ENCODE data around the gene AKAP6. TPM values are rescaled to one million over a fixed set of nuclear protein-coding genes. Genes with fewer than 3 reads are reported as not detected.
A peak's percentile ranks its signal among the peaks of the same experiment; 100 is the strongest.

The AKAP6 gene
- total RNA-seq, 1 experiment from 2014 or later: 1.1 TPM

- Histone ChIP-seq H3K4me1 (ENCODE audit: insufficient read depth, low read length) (no peaks in the 10 kb centered on the region), H2BK20ac (ENCODE audit: low read depth, low read length, poor library complexity, severe bottlenecking) (no peak overlapping the region), H2BK15ac (ENCODE audit: low read depth, low read length) (no peak overlapping the region), H4K8ac (replicated peaks; ENCODE audit: insufficient read length, low read depth, low read length) (no peak overlapping the region), H2BK120ac (ENCODE audit: low read depth, low read length, poor library complexity, severe bottlenecking) (no peak overlapping the region), H3K27me3 (ENCODE audit: insufficient read depth, low read length) (no peaks in the 10 kb centered on the region), H4K20me1 (ENCODE audit: control insufficient read depth, insufficient read depth, insufficient read length) (no peaks in the 10 kb centered on the region), H2BK5ac (ENCODE audit: insufficient read length, low read length) (no peak overlapping the region), H3K79me1 (ENCODE audit: insufficient read depth, low read depth, low read length, poor library complexity, severe bottlenecking) (no peaks in the 10 kb centered on the region), H3K27ac (ENCODE audit: insufficient read length, low read depth, low read length) (no peak overlapping the region), H3K9me3 (ENCODE audit: control insufficient read depth, low read depth, low read length) (no peaks in the 10 kb centered on the region), H2AK5ac (ENCODE audit: insufficient read length, low read length) (no peak overlapping the region), H4K91ac (ENCODE audit: insufficient read length, low read depth, low read length) (no peak overlapping the region), H3K23ac (ENCODE audit: insufficient read length, low read depth, low read length) (no peak overlapping the region), H3K9ac (ENCODE audit: extremely low read depth, insufficient read length, low read length) (no peak overlapping the region), H3K14ac (ENCODE audit: insufficient read depth, low read length) (no peak overlapping the region), H3K18ac (ENCODE audit: insufficient read length, low read depth, low read length) (no peak overlapping the region), H3K23me2 (ENCODE audit: insufficient read length, low read depth, low read length, poor library complexity, severe bottlenecking) (no peaks in the 10 kb centered on the region), H4K5ac (ENCODE audit: insufficient read length, low read depth, low read length) (no peak overlapping the region), H3K4me2 (ENCODE audit: insufficient read depth, insufficient read length, low read length) (no peak overlapping the region), H2BK12ac (ENCODE audit: insufficient read length, low read depth, low read length) (no peak overlapping the region), H2AFZ (ENCODE audit: low read length) (no peak overlapping the region), H3K79me2 (ENCODE audit: insufficient read depth, low read length) (no peaks in the 10 kb centered on the region), H3K4ac (ENCODE audit: low read depth, low read length) (no peak overlapping the region), H3K56ac (ENCODE audit: insufficient read length, low read depth, low read length) (no peak overlapping the region), H3T11ph (ENCODE audit: low read length) (no peak overlapping the region)
- WGBS (ENCODE audit: extremely low coverage, insufficient read length, low lambda C conversion rate): no CpG with 5 or more reads among the region's 1 CpG
- no peaks in the 10 kb centered on the region for H3K9me3 Mint-ChIP-seq
- no peaks in the 10 kb centered on the region for H3K27me3 Mint-ChIP-seq (ENCODE audit: low read depth)
- no peak overlapping the region for H3K4me3 Mint-ChIP-seq
- H3K36me3 Mint-ChIP-seq (ENCODE audit: insufficient read depth in 1 of 3, low read depth in 3 of 3): no peaks in the 10 kb centered on the region
- DNase-seq: no peak
- no peak for TF ChIP-seq CTCF (conservative IDR thresholded peaks at IDR 0.05)
- H3K27ac Mint-ChIP-seq: peak overlapping the region in 1 of 3 experiments; percentile 11; a peak in 1 of 7 replicates
- peaks cover 0 to 3% of the 10 kb centered on the region in 2 experiments; a peak in 1 of 4 replicates for H3K4me1 Mint-ChIP-seq
These were observed 50.3 kb downstream of the AKAP6 start for GRCh38 chr14:32379447-32379846.

All from H9 (cell line).